HepG2 (cell line): Measurements from ENCODE around the gene KRCC1. TPM values are rescaled to one million over a fixed set of nuclear protein-coding genes. Genes with fewer than 3 reads are reported as not detected.

ENCODE experiments used
- ATAC-seq: fragments of 200-7000 bp; cut with Tn5 transposase; 3 replicates; pipeline ENCODE4 v1.9.1; 2020; ENCODE audit warnings: mild to moderate bottlenecking, moderate library complexity
- BruUV-seq: library from RNA; stranded (reverse); fragments of 400-500 nt; replicated peaks from 2 replicates; lab custom pipeline; 2021; lab: Mats Ljungman, UMichigan
- CTCF ChIA-PET: fragments of 300-600 bp; formaldehyde crosslinking; extraction: SDS; loops from one replicate; lab custom pipeline; 2021; ENCODE audit warnings: low total read pairs, inconsistent platforms, low intra/inter-chr PET ratio; lab: Yijun Ruan, JAX
- POLR2A ChIA-PET: fragments of 350-600 bp; sonication (Branson Sonifier 250); formaldehyde crosslinking; loops from one replicate; lab custom pipeline; 2020; ENCODE audit warnings: antibody characterized with exemption, inconsistent platforms; lab: Yijun Ruan, JAX
- DNase-seq: peaks from one replicate; pipeline ENCODE4 v3.0.0-alpha.2; 2015; ENCODE audit warnings: low spot score
- FAIRE-seq: peaks from 3 replicates; lab custom pipeline; 2011; peaks lifted over from hg19 to GRCh38; lab: Jason Lieb, UNC
- H2AFZ ChIP-seq: one replicate; pipeline ENCODE4 v1.6.1; 2011; ENCODE audit warnings: low read length, inconsistent platforms
- H3K27ac ChIP-seq: fragments of 300-600 bp; 3 replicates; pipeline ENCODE4 v1.8.0; 2011; ENCODE audit warnings: mixed run types, mild to moderate bottlenecking, mixed read lengths, low read length, inconsistent platforms; ENCODE audit not compliant: insufficient read depth; ENCODE audit errors: extremely low read length
- H3K27me3 ChIP-seq, 2 experiments: fragments of 200-600 bp in 1 of 2; 2 replicates in 1 of 2; 3 replicates in 1 of 2; pipeline versions ENCODE4 v1.6.0 to v1.8.0; 2011; ENCODE audit warnings: low read length in 2 of 2, mild to moderate bottlenecking in 2 of 2, moderate library complexity in 2 of 2, inconsistent platforms in 1 of 2; ENCODE audit not compliant: insufficient read depth in 2 of 2, control insufficient read depth in 1 of 2
- H3K36me3 ChIP-seq, 2 experiments: fragments of 200-600 bp in 1 of 2; replicated peaks in 1 of 2; 2 replicates in 1 of 2; 3 replicates in 1 of 2; pipeline versions ENCODE4 v1.5.1 to v1.8.0; 2011; ENCODE audit warnings: low read length in 2 of 2, inconsistent platforms in 1 of 2; ENCODE audit not compliant: insufficient read depth in 2 of 2, control insufficient read depth in 1 of 2
- H3K4me1 ChIP-seq: 2 replicates; pipeline ENCODE4 v1.5.1; 2012; ENCODE audit warnings: low read length, inconsistent platforms; ENCODE audit not compliant: insufficient read depth
- H3K4me2 ChIP-seq: 2 replicates; pipeline ENCODE4 v1.6.0; 2011; ENCODE audit warnings: low read depth, low read length, inconsistent platforms
- H3K4me3 ChIP-seq, 3 experiments: fragments of 200-600 bp in 1 of 3; sonication (generic), shearing (Covaris generic) in 1 of 3; replicated peaks in 1 of 3; 2 replicates each; pipeline ENCODE4 v1.5.1; 2011 to 2016; ENCODE audit warnings: low read length in 3 of 3, inconsistent platforms in 2 of 3, low read depth in 2 of 3, mild to moderate bottlenecking in 2 of 3, control low read depth in 1 of 3, mixed read lengths in 1 of 3; ENCODE audit not compliant: insufficient read depth in 1 of 3
- H3K79me2 ChIP-seq: one replicate; pipeline ENCODE4 v1.6.1; 2011; ENCODE audit warnings: low read length, inconsistent platforms; ENCODE audit not compliant: insufficient read depth
- H3K9ac ChIP-seq: 2 replicates; pipeline ENCODE4 v1.6.0; 2011; ENCODE audit warnings: mild to moderate bottlenecking, low read depth, low read length, inconsistent platforms; ENCODE audit not compliant: insufficient read depth
- H3K9me3 ChIP-seq: 2 replicates; pipeline ENCODE4 v1.5.1; 2012; ENCODE audit warnings: mild to moderate bottlenecking, low read length
- H4K20me1 ChIP-seq: 2 replicates; pipeline ENCODE4 v1.6.0; 2011; ENCODE audit warnings: inconsistent platforms, mild to moderate bottlenecking, low read length, moderate library complexity; ENCODE audit not compliant: insufficient read depth
- AGO1 ChIP-seq: fragments of 200-400 bp; formaldehyde crosslinking; IDR thresholded peaks from 2 replicates; pipeline ENCODE4 v1.6.1; 2017; ENCODE audit warnings: mild to moderate bottlenecking, low read depth, low read length, moderate library complexity; ENCODE audit not compliant: poor library complexity, severe bottlenecking
- BORCS8-MEF2B ChIP-seq: sonication (generic); formaldehyde crosslinking; IDR thresholded peaks from 2 replicates; pipeline ENCODE4 v1.8.0; 2022; ENCODE audit warnings: mild to moderate bottlenecking, missing genetic modification reagents
- CEBPB ChIP-seq: IDR thresholded peaks from 2 replicates; pipeline ENCODE4 v1.6.1; 2011; ENCODE audit warnings: low read depth, low read length, improper control_type of control experiment, borderline replicate concordance
- CEBPG ChIP-seq: IDR thresholded peaks from 2 replicates; pipeline ENCODE4 v1.6.1; 2016
- NFRKB ChIP-seq: fragments of 450-650 bp; IDR thresholded peaks from 2 replicates; pipeline ENCODE4 v1.6.1; 2017
- TBP ChIP-seq: sonication (generic); formaldehyde crosslinking; IDR thresholded peaks from 2 replicates; pipeline ENCODE4 v1.5.0; 2020; ENCODE audit warnings: missing genetic modification reagents
- ZNF441 ChIP-seq: sonication (generic); formaldehyde crosslinking; IDR thresholded peaks from 2 replicates; pipeline ENCODE4 v1.7.0; 2021; ENCODE audit warnings: missing genetic modification reagents, borderline replicate concordance
- ZSCAN25 ChIP-seq: sonication (generic); formaldehyde crosslinking; IDR thresholded peaks from 2 replicates; pipeline ENCODE4 v1.8.0; 2022; ENCODE audit warnings: mild to moderate bottlenecking, missing genetic modification reagents
- ZSCAN29 ChIP-seq: sonication (generic); formaldehyde crosslinking; conservative IDR thresholded peaks from 2 replicates; pipeline ENCODE4 v1.4.0; 2020; ENCODE audit warnings: mild to moderate bottlenecking, missing genetic modification reagents
- WGBS: methylation state at CpG from one replicate; pipeline ENCODE4 v1.1.6; 2017; ENCODE audit warnings: low lambda C conversion rate; 5-methylcytosine and 5-hydroxymethylcytosine counted together
- in situ Hi-C: cut with HindIII; loops from 2 replicates; pipeline ENCODE4 v1.10.0; 2017; ENCODE audit warnings: low pct_unique_long_range_greater_than_20kb; ENCODE audit not compliant: extremely low pct_ligation_motif_present
- intact Hi-C: fragments of 100-400 bp; cut with micrococcal nuclease; formaldehyde crosslinking; loops from one replicate; pipeline ENCODE4 v1.10.0; 2022; ENCODE audit not compliant: unreplicated experiment
- polyA plus RNA-seq, 8 experiments: library from polyadenylated mRNA; depleted of rRNA in 3 of 8; stranded (reverse) in 7 of 8; unstranded in 1 of 8; fragments of >200 nt; fragmentation: Illumina TruSeq in 4 of 8; extraction: Trizol in 4 of 8; gene quantifications; 2 replicates each; pipeline versions ENCODE4 v1.2.1 to v1.2.3, GENCODE V29; 2011 to 2016; ENCODE audit warnings: low read depth in 4 of 8, missing spikeins in 1 of 8, mixed read lengths in 1 of 8; ENCODE audit not compliant: insufficient read depth in 1 of 8
- total RNA-seq, 5 experiments: library from RNA; depleted of rRNA; stranded (reverse); fragments of >200 nt; fragmentation: Illumina TruSeq; extraction: Trizol; gene quantifications; 2 replicates each; pipeline ENCODE4 v1.2.3, GENCODE V29; 2016; ENCODE audit warnings: low read depth in 1 of 5

Gene KRCC1
- total and polyA plus RNA-seq, 2 of the 13 experiments (the other 11 are each of a cell fraction or from before 2014, with no cell fraction given), result 6.5 to 7.7 TPM

GRCh38 chr2:88077080-88077479 is 21.5 kb upstream of the KRCC1 start:
- H3K36me3 ChIP-seq, result no peaks in the 10 kb centered on the region
- intact Hi-C loops, result no loop called here
- H3K4me3 ChIP-seq, result no peak overlapping the region
- BruUV-seq, result no TSS peak
- FAIRE-seq (no peak), ATAC-seq (peak; percentile 85), DNase-seq (no peak)
- H3K9me3 ChIP-seq, result no peaks in the 10 kb centered on the region
- POLR2A ChIA-PET, result interaction anchor here (0.7 kb wide), 1 partner anchor 603 kb away, joined by 4 read pairs; no protein-coding TSS in a partner anchor
- H3K9ac ChIP-seq, result no peak overlapping the region
- in situ Hi-C loops, result no loop called here
- WGBS, result 34% methylated on average over 8 of the region's 8 CpGs
- H3K4me1 ChIP-seq, result peaks cover 6% of the 10 kb centered on the region
- no peak overlapping the region for H3K4me2 ChIP-seq
- no peak overlapping the region for H2AFZ ChIP-seq
- H3K27me3 ChIP-seq, result peaks cover 0 to 12% of the 10 kb centered on the region in 2 experiments; a peak in 2 of 5 replicates
- no peaks in the 10 kb centered on the region for H3K79me2 ChIP-seq
- CTCF ChIA-PET, result no interaction called here
- no peak overlapping the region for H3K27ac ChIP-seq
- TF ChIP-seq BORCS8-MEF2B (CRISPR knock-in tag), result no peak
- TF ChIP-seq ZSCAN25 (CRISPR knock-in tag), result peak; percentile 65; the same call in 1 of the 2 replicates
- H4K20me1 ChIP-seq, result no peaks in the 10 kb centered on the region

- BruUV-seq, result no TSS peak
- DNase-seq (no peak), FAIRE-seq (no peak), ATAC-seq (no peak)
- POLR2A ChIA-PET, result interaction anchor here (0.9 kb wide), 1 partner anchor 49 kb away, joined by 3 read pairs; no protein-coding TSS in a partner anchor
- TF ChIP-seq NFRKB (no peak), CEBPG (CRISPR knock-in tag) (0 out of 2 replicates have a peak, but pooled peaks have one; percentile 18), TBP (CRISPR knock-in tag) (no peak), ZNF441 (no peak), CEBPB (peak; percentile 91), ZSCAN29 (CRISPR knock-in tag) (no peak), AGO1 (no peak)
- Histone ChIP-seq H2AFZ (no peak overlapping the region), H3K9ac (no peak overlapping the region), H3K27ac (no peak overlapping the region), H3K27me3 (peaks cover 0 to 11% of the 10 kb centered on the region in 2 experiments; a peak in 3 of 5 replicates), H3K36me3 (no peaks in the 10 kb centered on the region), H4K20me1 (no peaks in the 10 kb centered on the region), H3K9me3 (no peaks in the 10 kb centered on the region), H3K4me3 (no peak overlapping the region), H3K4me1 (no peaks in the 10 kb centered on the region), H3K4me2 (no peak overlapping the region), H3K79me2 (no peaks in the 10 kb centered on the region)
- in situ Hi-C loops, result loop anchor here (25.0 kb wide), 1 partner anchor 387 kb away; the partner anchor contains the start of gene FOXI3
- CTCF ChIA-PET, result no interaction called here
- WGBS, result 37% methylated on average over 4 of the region's 4 CpGs
- intact Hi-C loops, result no loop called here
These were observed 19.3 kb upstream of the KRCC1 start for GRCh38 chr2:88074854-88075292.
